H1 (cell line): ENCODE results near the gene RAD23A. TPM values are rescaled to one million over a fixed set of nuclear protein-coding genes. Genes with fewer than 3 reads are reported as not detected.
A peak's percentile ranks its signal among the peaks of the same experiment; 100 is the strongest.

Experiments used
- BCL11A ChIP-seq, 2 experiments: IDR thresholded peaks; one replicate each; pipeline ENCODE4 v1.6.1; 2011; ENCODE audit warnings: low read depth in 2 of 2, low read length in 2 of 2, mild to moderate bottlenecking in 2 of 2
- CTBP2 ChIP-seq: IDR thresholded peaks from 2 replicates; pipeline ENCODE4 v1.7.0; 2011; ENCODE audit warnings: borderline replicate concordance, mild to moderate bottlenecking, moderate library complexity, mixed read lengths, low read length; ENCODE audit not compliant: insufficient read depth, insufficient read length
- HDAC6 ChIP-seq: IDR thresholded peaks from one replicate; pipeline ENCODE4 v1.7.1; 2012; ENCODE audit warnings: low read depth, mild to moderate bottlenecking, inconsistent platforms, low read length, moderate library complexity
- KDM1A ChIP-seq: fragments of 200-600, 300-600 bp; sonication (generic); IDR thresholded peaks from 2 replicates; pipeline ENCODE4 v1.7.1; 2016; ENCODE audit warnings: mild to moderate bottlenecking, low read length, borderline replicate concordance
- MAFK ChIP-seq: IDR thresholded peaks from 2 replicates; pipeline ENCODE4 v1.6.1; 2012; ENCODE audit warnings: low read depth, mild to moderate bottlenecking, improper control_type of control experiment, low read length
- NRF1 ChIP-seq: IDR thresholded peaks from 2 replicates; pipeline ENCODE4 v1.6.1; 2011; ENCODE audit warnings: mild to moderate bottlenecking, low read depth, low read length, improper control_type of control experiment
- POLR2A ChIP-seq, 2 experiments: IDR thresholded peaks; 1 replicate in 1 of 2; 2 replicates in 1 of 2; pipeline ENCODE4 v1.6.1; 2011; ENCODE audit warnings: low read depth in 2 of 2, low read length in 2 of 2, mild to moderate bottlenecking in 2 of 2; ENCODE audit errors: control extremely low read depth in 1 of 2
- POU5F1 ChIP-seq: IDR thresholded peaks from 2 replicates; pipeline ENCODE4 v1.6.1; 2011; ENCODE audit warnings: low read depth, mild to moderate bottlenecking, low read length, moderate library complexity
- SIRT6 ChIP-seq: IDR thresholded peaks from one replicate; pipeline ENCODE4 v1.7.1; 2012; ENCODE audit warnings: low read length, inconsistent platforms
- SP4 ChIP-seq: IDR thresholded peaks from 2 replicates; pipeline ENCODE4 v1.6.1; 2012; ENCODE audit warnings: low read length, inconsistent platforms
- TBP ChIP-seq: IDR thresholded peaks from 2 replicates; pipeline ENCODE4 v1.6.1; 2011; ENCODE audit warnings: low read depth, low read length, improper control_type of control experiment
- polyA plus RNA-seq, 7 experiments: library from polyadenylated mRNA; depleted of rRNA in 3 of 7; stranded (reverse) in 5 of 7; unstranded in 2 of 7; fragments of >200 nt in 5 of 7; fragments of 200-250 nt in 2 of 7; gene quantifications; 1 replicate in 5 of 7; 2 replicates in 1 of 7; 4 replicates in 1 of 7; pipeline versions ENCODE4 v1.2.1 to v1.2.3, GENCODE V29; 2011 to 2013; ENCODE audit warnings: missing spikeins in 2 of 7, mixed read lengths in 2 of 7
- total RNA-seq: library from RNA; stranded (reverse); fragmentation: NEBNext Ultra II Directional; extraction: Animal tissue kit (Norgen Biotek cat#: 25700); gene quantifications from 2 replicates; pipeline ENCODE4 v1.2.1, GENCODE V29; 2021
- TF ChIP-seq, protein P1 (sequence below): fragments of 300-600 bp; sonication (generic); IDR thresholded peaks from 2 replicates; pipeline ENCODE4 v1.7.1; 2012; ENCODE audit warnings: low read length, moderate library complexity, mild to moderate bottlenecking, inconsistent platforms; ENCODE audit not compliant: insufficient replicate concordance

RAD23A gene
- total and polyA plus RNA-seq, 2 of the 8 experiments (the other 6 are each of a cell fraction or from before 2014, with no cell fraction given): 40.0 to 76.1 TPM

DNA sequence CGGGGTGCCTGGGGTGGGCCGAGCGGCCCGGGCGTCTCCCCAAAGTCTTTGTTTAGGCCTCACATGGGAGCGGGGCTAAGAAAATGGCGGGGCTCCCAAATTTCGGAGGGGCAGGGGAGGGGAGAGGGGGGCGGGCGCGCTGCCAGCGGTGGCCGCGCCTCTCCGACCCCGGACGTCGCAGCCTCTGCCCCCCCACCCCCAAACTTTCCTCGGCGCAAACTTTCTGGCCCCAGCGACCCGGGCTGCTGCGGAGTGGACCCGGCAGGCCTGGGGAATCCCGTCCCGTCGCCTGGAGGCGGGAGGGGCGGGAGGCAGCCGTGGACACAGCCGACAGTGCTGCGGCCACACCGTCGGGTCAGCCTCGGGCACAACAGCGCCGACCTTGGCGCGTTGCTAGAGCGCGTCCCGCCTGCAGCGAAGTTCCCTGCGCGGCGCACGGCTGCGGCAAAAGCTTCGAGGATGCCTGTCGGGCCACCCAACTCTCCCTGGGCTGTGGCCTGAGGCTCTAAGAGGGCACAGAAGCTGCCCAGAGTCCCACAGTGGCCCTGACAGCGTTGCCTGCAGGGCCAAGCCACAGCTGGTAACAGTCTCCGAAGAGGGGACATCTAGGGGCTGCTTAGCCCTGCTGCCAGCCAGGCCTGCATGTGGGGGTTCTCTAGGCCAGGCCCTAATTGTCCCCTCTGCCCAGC is 50.9 kb downstream of the RAD23A start (continued):
- TF ChIP-seq, protein P1, sequence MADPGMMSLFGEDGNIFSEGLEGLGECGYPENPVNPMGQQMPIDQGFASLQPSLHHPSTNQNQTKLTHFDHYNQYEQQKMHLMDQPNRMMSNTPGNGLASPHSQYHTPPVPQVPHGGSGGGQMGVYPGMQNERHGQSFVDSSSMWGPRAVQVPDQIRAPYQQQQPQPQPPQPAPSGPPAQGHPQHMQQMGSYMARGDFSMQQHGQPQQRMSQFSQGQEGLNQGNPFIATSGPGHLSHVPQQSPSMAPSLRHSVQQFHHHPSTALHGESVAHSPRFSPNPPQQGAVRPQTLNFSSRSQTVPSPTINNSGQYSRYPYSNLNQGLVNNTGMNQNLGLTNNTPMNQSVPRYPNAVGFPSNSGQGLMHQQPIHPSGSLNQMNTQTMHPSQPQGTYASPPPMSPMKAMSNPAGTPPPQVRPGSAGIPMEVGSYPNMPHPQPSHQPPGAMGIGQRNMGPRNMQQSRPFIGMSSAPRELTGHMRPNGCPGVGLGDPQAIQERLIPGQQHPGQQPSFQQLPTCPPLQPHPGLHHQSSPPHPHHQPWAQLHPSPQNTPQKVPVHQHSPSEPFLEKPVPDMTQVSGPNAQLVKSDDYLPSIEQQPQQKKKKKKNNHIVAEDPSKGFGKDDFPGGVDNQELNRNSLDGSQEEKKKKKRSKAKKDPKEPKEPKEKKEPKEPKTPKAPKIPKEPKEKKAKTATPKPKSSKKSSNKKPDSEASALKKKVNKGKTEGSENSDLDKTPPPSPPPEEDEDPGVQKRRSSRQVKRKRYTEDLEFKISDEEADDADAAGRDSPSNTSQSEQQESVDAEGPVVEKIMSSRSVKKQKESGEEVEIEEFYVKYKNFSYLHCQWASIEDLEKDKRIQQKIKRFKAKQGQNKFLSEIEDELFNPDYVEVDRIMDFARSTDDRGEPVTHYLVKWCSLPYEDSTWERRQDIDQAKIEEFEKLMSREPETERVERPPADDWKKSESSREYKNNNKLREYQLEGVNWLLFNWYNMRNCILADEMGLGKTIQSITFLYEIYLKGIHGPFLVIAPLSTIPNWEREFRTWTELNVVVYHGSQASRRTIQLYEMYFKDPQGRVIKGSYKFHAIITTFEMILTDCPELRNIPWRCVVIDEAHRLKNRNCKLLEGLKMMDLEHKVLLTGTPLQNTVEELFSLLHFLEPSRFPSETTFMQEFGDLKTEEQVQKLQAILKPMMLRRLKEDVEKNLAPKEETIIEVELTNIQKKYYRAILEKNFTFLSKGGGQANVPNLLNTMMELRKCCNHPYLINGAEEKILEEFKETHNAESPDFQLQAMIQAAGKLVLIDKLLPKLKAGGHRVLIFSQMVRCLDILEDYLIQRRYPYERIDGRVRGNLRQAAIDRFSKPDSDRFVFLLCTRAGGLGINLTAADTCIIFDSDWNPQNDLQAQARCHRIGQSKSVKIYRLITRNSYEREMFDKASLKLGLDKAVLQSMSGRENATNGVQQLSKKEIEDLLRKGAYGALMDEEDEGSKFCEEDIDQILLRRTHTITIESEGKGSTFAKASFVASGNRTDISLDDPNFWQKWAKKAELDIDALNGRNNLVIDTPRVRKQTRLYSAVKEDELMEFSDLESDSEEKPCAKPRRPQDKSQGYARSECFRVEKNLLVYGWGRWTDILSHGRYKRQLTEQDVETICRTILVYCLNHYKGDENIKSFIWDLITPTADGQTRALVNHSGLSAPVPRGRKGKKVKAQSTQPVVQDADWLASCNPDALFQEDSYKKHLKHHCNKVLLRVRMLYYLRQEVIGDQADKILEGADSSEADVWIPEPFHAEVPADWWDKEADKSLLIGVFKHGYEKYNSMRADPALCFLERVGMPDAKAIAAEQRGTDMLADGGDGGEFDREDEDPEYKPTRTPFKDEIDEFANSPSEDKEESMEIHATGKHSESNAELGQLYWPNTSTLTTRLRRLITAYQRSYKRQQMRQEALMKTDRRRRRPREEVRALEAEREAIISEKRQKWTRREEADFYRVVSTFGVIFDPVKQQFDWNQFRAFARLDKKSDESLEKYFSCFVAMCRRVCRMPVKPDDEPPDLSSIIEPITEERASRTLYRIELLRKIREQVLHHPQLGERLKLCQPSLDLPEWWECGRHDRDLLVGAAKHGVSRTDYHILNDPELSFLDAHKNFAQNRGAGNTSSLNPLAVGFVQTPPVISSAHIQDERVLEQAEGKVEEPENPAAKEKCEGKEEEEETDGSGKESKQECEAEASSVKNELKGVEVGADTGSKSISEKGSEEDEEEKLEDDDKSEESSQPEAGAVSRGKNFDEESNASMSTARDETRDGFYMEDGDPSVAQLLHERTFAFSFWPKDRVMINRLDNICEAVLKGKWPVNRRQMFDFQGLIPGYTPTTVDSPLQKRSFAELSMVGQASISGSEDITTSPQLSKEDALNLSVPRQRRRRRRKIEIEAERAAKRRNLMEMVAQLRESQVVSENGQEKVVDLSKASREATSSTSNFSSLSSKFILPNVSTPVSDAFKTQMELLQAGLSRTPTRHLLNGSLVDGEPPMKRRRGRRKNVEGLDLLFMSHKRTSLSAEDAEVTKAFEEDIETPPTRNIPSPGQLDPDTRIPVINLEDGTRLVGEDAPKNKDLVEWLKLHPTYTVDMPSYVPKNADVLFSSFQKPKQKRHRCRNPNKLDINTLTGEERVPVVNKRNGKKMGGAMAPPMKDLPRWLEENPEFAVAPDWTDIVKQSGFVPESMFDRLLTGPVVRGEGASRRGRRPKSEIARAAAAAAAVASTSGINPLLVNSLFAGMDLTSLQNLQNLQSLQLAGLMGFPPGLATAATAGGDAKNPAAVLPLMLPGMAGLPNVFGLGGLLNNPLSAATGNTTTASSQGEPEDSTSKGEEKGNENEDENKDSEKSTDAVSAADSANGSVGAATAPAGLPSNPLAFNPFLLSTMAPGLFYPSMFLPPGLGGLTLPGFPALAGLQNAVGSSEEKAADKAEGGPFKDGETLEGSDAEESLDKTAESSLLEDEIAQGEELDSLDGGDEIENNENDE: no peak
- TF ChIP-seq HDAC6 (no peak), POU5F1 (no peak), SIRT6 (no peak), NRF1 (no peak), SP4 (no peak), CTBP2 (peak; percentile 54), BCL11A (IDR thresholded peaks at IDR 0.05; ENCODE audit: low read depth in 2 of 2, low read length in 2 of 2) (no peak), TBP (no peak), MAFK (no peak), KDM1A (no peak), POLR2A (IDR thresholded peaks at IDR 0.05; ENCODE audit: control extremely low read depth in 1 of 2, low read depth in 2 of 2, low read length in 2 of 2) (no peak)
